ENCODE measurements around the gene ENGASE. TPM values are rescaled to one million over a fixed set of nuclear protein-coding genes. Genes with fewer than 3 reads are reported as not detected.
A peak's percentile ranks its signal among the peaks of the same experiment; 100 is the strongest.

The ENGASE gene
- total and polyA plus RNA-seq, 9 of the 15 experiments (the other 6 are each of a cell fraction or from before 2014, with no cell fraction given), result 0.06 to 45.5 (median 13.9) TPM

- ChIA-PET CTCF (ENCODE audit: low intra/inter-chr PET ratio) (interaction anchor here (0.8 to 2.1 kb wide), 4 partner anchors 24 to 57 kb away, joined by 3 to 7 read pairs (median 4); no protein-coding TSS in a partner anchor), POLR2A (interaction anchor here (0.5 to 1.2 kb wide), 2 partner anchors 10 to 71 kb away, joined by 4 read pairs; no protein-coding TSS in a partner anchor)
- Histone ChIP-seq H3K79me2 (ENCODE audit: control insufficient read depth, insufficient read depth, low read length) (no peaks in the 10 kb centered on the region), H3K36me3 (ENCODE audit: control insufficient read depth, insufficient read depth, low read length) (no peaks in the 10 kb centered on the region), H3K27me3 (ENCODE audit: control insufficient read depth in 2 of 2, insufficient read depth in 2 of 2, low read length in 2 of 2) (peaks cover 30 to 80% of the 10 kb centered on the region in 2 experiments), H4K20me1 (replicated peaks; ENCODE audit: control insufficient read depth, insufficient read depth, low read length) (peaks cover 15% of the 10 kb centered on the region; the same call in 1 of the 2 replicates), H3K9ac (ENCODE audit: insufficient read depth in 1 of 2, low read depth in 2 of 2, low read length in 2 of 2) (no peak overlapping the region), H3K4me3 (no peak overlapping the region), H3K27ac (ENCODE audit: extremely low read depth, low read depth, low read length) (no peak overlapping the region; the same call in 2 of the 3 replicates), H3K4me2 (ENCODE audit: insufficient read depth, low read length) (no peak overlapping the region), H3K4me1 (replicated peaks in 1 of 2; ENCODE audit: control insufficient read depth in 2 of 2, insufficient read depth in 2 of 2, low read length in 2 of 2) (peaks cover 0 to 6% of the 10 kb centered on the region in 2 experiments; a peak in 2 of 5 replicates), H2AFZ (ENCODE audit: low read depth, low read length) (no peak overlapping the region), H3K9me1 (ENCODE audit: control insufficient read depth, insufficient read depth, low read length) (no peaks in the 10 kb centered on the region), H3K9me3 (replicated peaks; ENCODE audit: control insufficient read depth, insufficient read depth, low read depth, low read length) (no peaks in the 10 kb centered on the region; the same call in 1 of the 2 replicates)
- FAIRE-seq, result peak; percentile 51
- intact Hi-C loops (cut with micrococcal nuclease), result loop anchor here (2.0 kb wide), 2 partner anchors 24 to 56 kb away; no protein-coding TSS in a partner anchor
- WGBS (ENCODE audit: insufficient coverage, low coverage, missing lambda C conversion rate), result 23% methylated on average over 13 of the region's 13 CpGs
- peak; percentile 81 for ATAC-seq
- peak; percentile 54 to 69 (median 62) for DNase-seq (ENCODE audit: extremely low read depth in 1 of 4, low spot score in 3 of 4)
- in situ Hi-C loops (cut with MboI), result no loop called here
- no TSS peak for BruUV-seq (replicated peaks)
- TF ChIP-seq CCNT2 (IDR thresholded peaks at IDR 0.05; ENCODE audit: borderline replicate concordance, extremely low read depth, insufficient read length, low read depth, low read length), result no peak
- no peak for TF ChIP-seq NFE2 (IDR thresholded peaks at IDR 0.05; ENCODE audit: low read depth)
- TF ChIP-seq BCOR (IDR thresholded peaks at IDR 0.05), result no peak
- no peak for TF ChIP-seq KAT8 (IDR thresholded peaks at IDR 0.05; ENCODE audit: low read depth)
- 0 out of 6 replicates have a peak, but pooled peaks of 1 of the 3 experiments have one; percentile 44 for TF ChIP-seq ZBTB11 (CRISPR knock-in tag; IDR thresholded peaks at IDR 0.05)
- TF ChIP-seq PHF20 (IDR thresholded peaks at IDR 0.05; ENCODE audit: partially characterized antibody), result peak; percentile 27
- no peak for TF ChIP-seq ZC3H8 (IDR thresholded peaks at IDR 0.05)
- TF ChIP-seq HCFC1 (IDR thresholded peaks at IDR 0.05; ENCODE audit: low read depth, low read length), result no peak
- TF ChIP-seq ZNF24 (IDR thresholded peaks at IDR 0.05), result no peak
- no peak for TF ChIP-seq ZNF766 (CRISPR knock-in tag; conservative IDR thresholded peaks at IDR 0.05)
- no peak for TF ChIP-seq CHD4 (IDR thresholded peaks at IDR 0.05; ENCODE audit: insufficient read depth, insufficient replicate concordance, low read depth, low read length, poor library complexity, severe bottlenecking)
- TF ChIP-seq SMC3 (conservative IDR thresholded peaks at IDR 0.05; ENCODE audit: insufficient read depth, low read depth, low read length), result peak; percentile 67
- TF ChIP-seq RAD21 (CRISPR knock-in tag; conservative IDR thresholded peaks at IDR 0.05 in 1 of 2, IDR thresholded peaks at IDR 0.05 in 1 of 2), result peak; percentile 41 to 80
- no peak for TF ChIP-seq POLR3A (IDR thresholded peaks at IDR 0.05; ENCODE audit: borderline replicate concordance, extremely low read depth, insufficient read depth, insufficient read length)
- TF ChIP-seq SMAD1 (IDR thresholded peaks at IDR 0.05; ENCODE audit: low read depth, low read length, partially characterized antibody), result no peak
- no peak for TF ChIP-seq SMAD3 (CRISPR knock-in tag; conservative IDR thresholded peaks at IDR 0.05)
- no peak for TF ChIP-seq ZNF561 (CRISPR knock-in tag; conservative IDR thresholded peaks at IDR 0.05)
- no peak for TF ChIP-seq MYC (IDR thresholded peaks at IDR 0.05; ENCODE audit: low read depth, low read length)
- no peak for TF ChIP-seq MYC (CRISPR knock-in tag; IDR thresholded peaks at IDR 0.05; ENCODE audit: borderline replicate concordance, low read depth)
Measured at GRCh38 chr17:79042421-79043190, 32.0 kb upstream of the ENGASE start.
